Measurements from ENCODE around the gene ACTL6B. TPM values are rescaled to one million over a fixed set of nuclear protein-coding genes. Genes with fewer than 3 reads are reported as not detected.

The ACTL6B gene
- polyA plus RNA-seq, 1 donor from 2014 or later, result 339 TPM

DNA sequence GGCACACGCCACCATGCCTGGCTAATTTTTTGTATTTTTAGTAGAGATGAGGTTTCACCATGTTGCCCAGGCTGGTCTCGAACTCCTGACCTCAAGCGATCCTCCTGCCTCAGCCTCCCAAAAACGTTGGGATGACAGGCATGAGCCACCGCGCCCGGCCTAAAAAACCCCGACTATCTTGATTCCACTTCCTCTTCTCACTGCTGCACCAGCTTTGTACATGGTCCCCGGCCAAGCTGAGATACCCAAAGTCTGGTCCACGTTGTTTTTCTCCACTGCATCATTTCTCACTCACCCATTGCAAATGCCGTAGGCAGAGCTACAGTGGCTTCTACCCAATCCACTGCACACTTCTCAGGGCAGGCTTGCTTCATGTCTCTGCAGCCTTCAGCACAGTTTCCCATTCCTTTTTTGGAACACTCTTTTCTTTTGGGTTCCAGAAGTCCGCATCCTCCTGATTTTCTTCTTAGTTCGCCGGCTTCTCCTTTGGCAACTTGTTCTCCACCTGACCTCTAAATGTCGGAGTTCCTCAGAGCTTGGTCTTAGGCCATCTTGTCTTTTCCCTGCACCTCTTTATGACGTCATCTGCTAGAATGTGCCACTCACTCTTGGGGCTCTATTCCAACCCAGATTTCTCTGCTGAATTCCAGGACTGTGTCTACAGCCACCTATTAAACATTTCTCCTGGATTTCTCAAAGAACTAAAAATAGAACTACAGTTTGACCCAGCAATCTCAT, 11.3 kb upstream of the ACTL6B start:
- Histone ChIP-seq H3K9me3 (ENCODE audit: low read length) (no peaks in the 10 kb centered on the region), H4K20me1 (ENCODE audit: insufficient read depth) (no peaks in the 10 kb centered on the region), H3K27ac (ENCODE audit: low read length) (no peak overlapping the region), H3F3A (ENCODE audit: insufficient read depth, low read length, poor library complexity, severe bottlenecking) (no peaks in the 10 kb centered on the region), H2AFZ (ENCODE audit: low read depth, low read length) (no peak overlapping the region), H3K4me2 (ENCODE audit: low read length) (no peak overlapping the region), H3K9ac (ENCODE audit: low read length) (no peak overlapping the region), H3K9me2 (ENCODE audit: insufficient read depth, low read length) (no peaks in the 10 kb centered on the region), H3K4me3 (ENCODE audit: low read length) (no peak overlapping the region), H3K79me2 (replicated peaks; ENCODE audit: insufficient read depth, low read length) (no peaks in the 10 kb centered on the region), H3K27me3 (ENCODE audit: insufficient read depth, low read depth, low read length) (no peaks in the 10 kb centered on the region), H3K36me3 (ENCODE audit: insufficient read depth, low read length) (no peaks in the 10 kb centered on the region)
- TF ChIP-seq TAF1 (IDR thresholded peaks at IDR 0.05; ENCODE audit: low read depth) (no peak), EP300 (conservative IDR thresholded peaks at IDR 0.05; ENCODE audit: poor library complexity, severe bottlenecking) (no peak), SMC3 (conservative IDR thresholded peaks at IDR 0.05; ENCODE audit: poor library complexity) (no peak), POLR2AphosphoS5 (IDR thresholded peaks at IDR 0.05) (no peak), EZH2 (IDR thresholded peaks at IDR 0.05; ENCODE audit: borderline replicate concordance, insufficient read depth, low read length, poor library complexity, severe bottlenecking) (no peak), RAD21 (conservative IDR thresholded peaks at IDR 0.05) (no peak), MXI1 (conservative IDR thresholded peaks at IDR 0.05; ENCODE audit: poor library complexity, severe bottlenecking) (no peak)
- TF ChIP-seq, protein P1, sequence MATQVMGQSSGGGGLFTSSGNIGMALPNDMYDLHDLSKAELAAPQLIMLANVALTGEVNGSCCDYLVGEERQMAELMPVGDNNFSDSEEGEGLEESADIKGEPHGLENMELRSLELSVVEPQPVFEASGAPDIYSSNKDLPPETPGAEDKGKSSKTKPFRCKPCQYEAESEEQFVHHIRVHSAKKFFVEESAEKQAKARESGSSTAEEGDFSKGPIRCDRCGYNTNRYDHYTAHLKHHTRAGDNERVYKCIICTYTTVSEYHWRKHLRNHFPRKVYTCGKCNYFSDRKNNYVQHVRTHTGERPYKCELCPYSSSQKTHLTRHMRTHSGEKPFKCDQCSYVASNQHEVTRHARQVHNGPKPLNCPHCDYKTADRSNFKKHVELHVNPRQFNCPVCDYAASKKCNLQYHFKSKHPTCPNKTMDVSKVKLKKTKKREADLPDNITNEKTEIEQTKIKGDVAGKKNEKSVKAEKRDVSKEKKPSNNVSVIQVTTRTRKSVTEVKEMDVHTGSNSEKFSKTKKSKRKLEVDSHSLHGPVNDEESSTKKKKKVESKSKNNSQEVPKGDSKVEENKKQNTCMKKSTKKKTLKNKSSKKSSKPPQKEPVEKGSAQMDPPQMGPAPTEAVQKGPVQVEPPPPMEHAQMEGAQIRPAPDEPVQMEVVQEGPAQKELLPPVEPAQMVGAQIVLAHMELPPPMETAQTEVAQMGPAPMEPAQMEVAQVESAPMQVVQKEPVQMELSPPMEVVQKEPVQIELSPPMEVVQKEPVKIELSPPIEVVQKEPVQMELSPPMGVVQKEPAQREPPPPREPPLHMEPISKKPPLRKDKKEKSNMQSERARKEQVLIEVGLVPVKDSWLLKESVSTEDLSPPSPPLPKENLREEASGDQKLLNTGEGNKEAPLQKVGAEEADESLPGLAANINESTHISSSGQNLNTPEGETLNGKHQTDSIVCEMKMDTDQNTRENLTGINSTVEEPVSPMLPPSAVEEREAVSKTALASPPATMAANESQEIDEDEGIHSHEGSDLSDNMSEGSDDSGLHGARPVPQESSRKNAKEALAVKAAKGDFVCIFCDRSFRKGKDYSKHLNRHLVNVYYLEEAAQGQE (IDR thresholded peaks at IDR 0.05; ENCODE audit: borderline replicate concordance), result no peak
- TF ChIP-seq, protein P2, sequence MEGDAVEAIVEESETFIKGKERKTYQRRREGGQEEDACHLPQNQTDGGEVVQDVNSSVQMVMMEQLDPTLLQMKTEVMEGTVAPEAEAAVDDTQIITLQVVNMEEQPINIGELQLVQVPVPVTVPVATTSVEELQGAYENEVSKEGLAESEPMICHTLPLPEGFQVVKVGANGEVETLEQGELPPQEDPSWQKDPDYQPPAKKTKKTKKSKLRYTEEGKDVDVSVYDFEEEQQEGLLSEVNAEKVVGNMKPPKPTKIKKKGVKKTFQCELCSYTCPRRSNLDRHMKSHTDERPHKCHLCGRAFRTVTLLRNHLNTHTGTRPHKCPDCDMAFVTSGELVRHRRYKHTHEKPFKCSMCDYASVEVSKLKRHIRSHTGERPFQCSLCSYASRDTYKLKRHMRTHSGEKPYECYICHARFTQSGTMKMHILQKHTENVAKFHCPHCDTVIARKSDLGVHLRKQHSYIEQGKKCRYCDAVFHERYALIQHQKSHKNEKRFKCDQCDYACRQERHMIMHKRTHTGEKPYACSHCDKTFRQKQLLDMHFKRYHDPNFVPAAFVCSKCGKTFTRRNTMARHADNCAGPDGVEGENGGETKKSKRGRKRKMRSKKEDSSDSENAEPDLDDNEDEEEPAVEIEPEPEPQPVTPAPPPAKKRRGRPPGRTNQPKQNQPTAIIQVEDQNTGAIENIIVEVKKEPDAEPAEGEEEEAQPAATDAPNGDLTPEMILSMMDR (IDR thresholded peaks at IDR 0.05; ENCODE audit: poor library complexity, severe bottlenecking), result no peak

DNA sequence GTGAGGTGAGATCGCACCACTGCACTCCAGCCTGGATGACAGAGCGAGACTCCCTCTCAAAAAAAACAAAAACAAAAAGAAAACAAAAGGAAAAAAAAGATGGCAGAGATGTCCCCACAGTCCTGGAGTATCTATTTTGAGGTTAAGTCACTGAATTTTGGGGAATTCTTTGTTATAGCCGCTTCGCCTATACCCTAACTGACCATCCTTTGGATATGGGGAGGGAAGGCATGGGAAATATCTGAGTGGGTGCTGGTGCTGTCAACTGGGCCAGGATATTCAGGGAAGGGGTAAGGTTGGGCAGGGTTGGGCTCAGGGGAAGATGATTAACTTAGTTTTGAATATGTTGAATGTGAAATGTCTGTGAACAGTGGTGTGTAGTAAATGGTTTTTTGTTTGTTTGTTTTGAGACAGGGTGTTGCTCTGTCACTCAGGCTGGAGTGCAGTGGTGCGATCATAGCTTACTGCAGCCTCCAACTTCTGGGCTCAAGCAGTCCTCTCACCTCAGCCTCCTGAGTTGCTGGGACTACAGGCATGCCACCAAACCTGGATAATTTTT, 9.0 kb upstream of the ACTL6B start:
- Histone ChIP-seq H3K9ac (ENCODE audit: low read length) (no peak overlapping the region), H4K20me1 (ENCODE audit: insufficient read depth) (no peaks in the 10 kb centered on the region), H3F3A (ENCODE audit: insufficient read depth, low read length, poor library complexity, severe bottlenecking) (no peaks in the 10 kb centered on the region), H3K27ac (ENCODE audit: low read length) (no peak overlapping the region), H3K36me3 (ENCODE audit: insufficient read depth, low read length) (no peaks in the 10 kb centered on the region), H3K4me2 (ENCODE audit: low read length) (no peak overlapping the region), H3K9me3 (ENCODE audit: low read length) (no peaks in the 10 kb centered on the region), H2AFZ (ENCODE audit: low read depth, low read length) (no peak overlapping the region), H3K4me3 (ENCODE audit: low read length) (no peak overlapping the region), H3K27me3 (ENCODE audit: insufficient read depth, low read depth, low read length) (no peaks in the 10 kb centered on the region), H3K9me2 (ENCODE audit: insufficient read depth, low read length) (no peaks in the 10 kb centered on the region), H3K79me2 (replicated peaks; ENCODE audit: insufficient read depth, low read length) (no peaks in the 10 kb centered on the region)
- TF ChIP-seq MXI1 (conservative IDR thresholded peaks at IDR 0.05; ENCODE audit: poor library complexity, severe bottlenecking) (no peak), EP300 (conservative IDR thresholded peaks at IDR 0.05; ENCODE audit: poor library complexity, severe bottlenecking) (no peak), TAF1 (IDR thresholded peaks at IDR 0.05; ENCODE audit: low read depth) (no peak), POLR2AphosphoS5 (IDR thresholded peaks at IDR 0.05) (no peak), SMC3 (conservative IDR thresholded peaks at IDR 0.05; ENCODE audit: poor library complexity) (no peak), EZH2 (IDR thresholded peaks at IDR 0.05; ENCODE audit: borderline replicate concordance, insufficient read depth, low read length, poor library complexity, severe bottlenecking) (no peak), RAD21 (conservative IDR thresholded peaks at IDR 0.05) (no peak)
- TF ChIP-seq, protein P1 (IDR thresholded peaks at IDR 0.05; ENCODE audit: borderline replicate concordance), result no peak
- TF ChIP-seq, protein P2 (IDR thresholded peaks at IDR 0.05; ENCODE audit: poor library complexity, severe bottlenecking), result no peak

Measured in neural cell (in vitro differentiated cells).